GM18502 (cell line): ENCODE data around the gene CORO6.

Experiments used
- ATAC-seq: cut with Tn5 transposase; IDR thresholded peaks from one replicate; pipeline ENCODE4 v1.9.1; 2021; ENCODE audit warnings: mild to moderate bottlenecking; ENCODE audit not compliant: unreplicated experiment, poor library complexity

CORO6 gene

GRCh38 chr17:29592850-29593551, 29.7 kb downstream of the CORO6 start, which contains the start of gene ANKRD13B:
TSS of gene ANKRD13B (plus strand) at chr17:29593132. CDS start at chr17:29593622, 490 bp downstream.
- no peak for ATAC-seq

DNA sequence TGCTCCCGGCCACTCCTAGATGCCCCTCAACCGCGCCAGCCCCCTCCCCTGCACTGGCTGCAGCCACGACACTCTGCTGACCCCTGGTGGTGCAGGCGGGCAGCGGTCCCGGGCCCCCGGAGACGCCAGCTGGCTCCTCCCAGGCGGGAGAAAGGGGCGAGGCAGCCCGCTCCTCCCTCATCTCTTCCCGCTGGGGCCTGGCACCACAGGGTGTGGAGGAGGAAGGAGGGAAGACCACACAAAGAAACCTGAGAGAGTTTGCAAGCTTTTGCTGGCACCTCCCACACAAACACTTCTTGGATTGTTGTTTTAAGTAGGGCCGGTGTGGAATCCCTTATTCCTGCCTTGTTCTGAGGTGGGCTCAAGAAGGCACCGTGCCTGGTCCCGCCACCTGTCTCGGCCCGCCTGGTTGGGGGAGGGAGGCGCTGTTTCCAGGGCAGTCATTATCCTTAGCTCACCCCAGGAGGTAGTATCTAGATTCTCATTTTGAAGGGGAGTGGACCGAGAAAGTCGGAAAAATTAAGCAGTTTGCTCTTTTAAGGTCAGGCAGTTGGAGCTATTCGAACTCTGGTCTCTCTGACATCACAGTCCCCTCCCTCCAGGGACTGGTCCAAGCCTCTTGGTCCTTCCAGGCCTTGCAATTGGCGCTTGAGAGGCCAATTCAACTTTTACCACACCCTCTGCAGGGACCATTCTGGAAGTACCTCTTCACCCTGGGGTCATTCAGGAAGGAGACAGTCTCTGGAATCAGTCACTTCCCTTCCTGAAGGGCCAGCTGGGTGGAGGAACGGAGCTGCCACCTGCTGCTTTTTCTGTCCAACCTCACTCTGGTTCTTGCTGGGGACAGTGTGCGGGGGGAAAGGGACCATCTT, 30.7 kb downstream of the CORO6 start:
- no peak for ATAC-seq

DNA sequence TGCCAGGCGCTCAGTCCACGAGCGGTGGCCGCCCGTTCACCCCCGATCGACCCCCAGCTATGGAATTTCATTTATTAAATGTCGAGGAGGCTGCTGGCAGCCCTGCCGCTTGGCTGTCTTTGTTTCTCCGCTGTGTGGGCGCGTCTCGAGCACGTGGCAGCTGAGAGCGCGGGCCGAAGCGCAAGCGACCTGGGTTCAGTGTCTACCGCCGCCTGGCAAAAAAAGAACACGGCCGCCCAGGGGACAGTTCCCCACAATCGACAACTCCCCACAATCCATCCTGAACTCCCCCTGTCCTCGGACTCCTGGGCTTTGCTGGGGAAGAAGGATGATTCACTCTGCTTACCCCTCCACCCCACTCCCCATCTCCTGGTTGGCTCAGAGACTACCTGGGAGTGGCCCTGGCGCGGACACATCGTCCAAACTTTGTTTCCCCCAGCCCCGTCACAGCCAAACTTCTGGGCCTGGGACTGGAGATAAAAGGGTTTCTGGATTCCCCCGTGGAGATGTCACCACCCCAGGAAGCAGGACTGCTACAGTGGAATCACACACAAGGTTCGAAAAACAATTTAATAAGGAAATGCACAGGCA, 31.5 kb downstream of the CORO6 start:
- no peak for ATAC-seq

GRCh38 chr17:29590411-29591145, 32.1 kb downstream of the CORO6 start:
- no peak for ATAC-seq

DNA sequence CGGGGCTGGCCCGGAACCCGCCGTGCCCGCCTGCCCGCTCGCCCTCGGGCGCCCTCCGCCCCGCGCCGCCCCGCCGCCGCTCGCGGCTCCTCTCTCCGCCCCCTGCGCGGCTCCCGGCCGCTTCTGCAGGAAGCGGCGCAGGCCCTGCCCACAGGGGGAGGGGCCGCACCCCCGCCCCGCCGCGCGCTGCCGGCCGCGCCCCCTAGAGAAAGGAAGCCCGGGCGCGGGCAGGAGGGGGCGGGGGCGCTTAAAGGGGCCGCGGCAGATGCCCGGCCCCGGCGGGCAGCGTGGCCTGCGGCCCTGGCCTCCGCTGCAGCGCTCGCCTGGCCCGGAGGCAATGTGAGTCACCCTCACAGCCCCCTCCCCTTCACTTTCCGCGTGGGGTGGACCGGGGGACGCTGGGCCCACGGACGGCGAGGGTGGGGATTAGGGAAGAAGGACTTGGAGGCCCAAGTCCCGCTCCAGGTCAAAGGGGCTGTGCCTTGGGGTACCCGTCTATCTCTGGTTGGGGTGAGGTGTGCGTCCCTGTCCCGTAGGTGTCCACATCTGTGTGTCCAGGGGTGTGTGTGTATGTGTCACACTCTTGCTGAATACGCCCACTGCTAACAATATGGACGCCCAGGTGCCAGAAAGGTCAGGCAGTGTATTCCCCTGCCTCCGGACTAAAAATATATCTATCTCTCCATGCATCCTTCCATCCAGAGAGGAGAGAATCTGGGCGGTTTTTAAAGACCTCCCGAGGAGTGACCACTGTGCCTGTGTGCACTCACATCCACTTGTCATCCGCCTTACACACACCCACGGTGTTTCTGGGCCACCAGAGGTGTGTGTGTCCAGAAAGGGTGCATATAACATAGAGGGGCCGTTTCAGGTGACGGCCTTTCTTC, 32.9 kb downstream of the CORO6 start, which contains the start of gene GIT1:
Gene GIT1, minus strand, starts transcription at position 125 of the 887 bp plus-strand sequence. CDS start 270 bp downstream, outside the sequence.
- ATAC-seq, result peak; percentile 51

GRCh38 chr17:29588562-29589411, 33.9 kb downstream of the CORO6 start:
- ATAC-seq, result peak; percentile 10

DNA sequence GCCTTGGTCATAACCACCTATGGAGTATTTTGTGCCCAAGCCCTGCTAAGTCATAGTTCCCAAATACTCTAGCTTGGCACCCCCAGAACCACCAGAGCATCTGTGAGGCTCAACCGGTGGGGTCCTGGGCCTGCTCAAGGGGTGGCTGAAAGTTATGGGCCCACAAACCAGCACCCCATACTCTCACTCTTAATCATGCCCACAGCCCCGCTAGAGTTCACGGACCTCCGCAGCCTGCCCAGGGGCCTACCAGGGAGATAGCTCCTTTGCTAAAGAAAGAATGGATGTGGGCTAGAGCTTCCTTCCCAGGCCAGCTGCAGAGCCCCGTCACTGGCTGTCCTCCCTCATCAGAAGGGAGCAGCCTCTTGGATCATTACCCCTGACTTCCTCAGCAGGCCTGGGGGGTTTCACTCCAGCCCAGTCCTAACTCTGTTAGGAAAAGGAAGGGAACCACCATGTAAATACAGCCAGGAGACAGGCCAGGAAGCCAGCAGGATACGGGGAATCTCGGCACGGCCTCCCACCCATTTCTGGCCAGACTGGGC, 34.6 kb downstream of the CORO6 start:
- ATAC-seq, result no peak

- ATAC-seq, result no peak
Measured at GRCh38 chr17:29587591-29587990, 35.1 kb downstream of the CORO6 start.

GRCh38 chr17:29586676-29587469, 35.8 kb downstream of the CORO6 start:
- ATAC-seq, result no peak

DNA sequence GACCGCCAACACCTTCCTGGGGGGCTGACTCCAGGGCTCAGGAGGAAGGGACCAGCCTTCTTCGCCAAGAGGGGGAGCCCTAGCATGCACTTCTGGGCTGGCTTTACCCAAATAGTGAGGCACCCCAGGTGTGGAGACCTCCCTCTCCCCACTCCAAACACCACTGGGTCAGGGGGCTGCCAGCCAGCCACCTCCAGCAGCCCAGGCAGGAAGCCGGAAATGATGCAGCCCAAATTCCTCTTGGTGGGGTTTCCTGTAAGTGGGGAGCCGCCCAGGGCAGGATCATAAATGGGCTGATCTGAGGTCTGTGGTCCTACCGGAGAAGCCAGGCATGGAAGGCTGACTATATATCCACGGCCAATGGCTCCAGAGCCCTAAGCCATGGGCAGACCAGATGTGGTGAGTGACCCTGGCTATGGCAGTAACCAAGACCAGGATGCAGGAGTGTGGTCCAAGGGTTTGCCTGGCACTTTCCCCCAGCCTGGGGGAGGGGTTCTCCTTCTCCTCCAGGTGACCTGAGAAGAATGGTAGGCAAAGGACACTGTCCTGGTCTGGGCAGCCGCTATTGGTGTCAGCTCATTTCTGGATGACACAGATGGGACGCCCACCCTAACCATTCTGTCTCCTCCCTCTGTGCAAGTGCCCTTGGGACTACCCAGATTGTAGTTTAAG, 37.5 kb downstream of the CORO6 start:
- ATAC-seq, result no peak

DNA sequence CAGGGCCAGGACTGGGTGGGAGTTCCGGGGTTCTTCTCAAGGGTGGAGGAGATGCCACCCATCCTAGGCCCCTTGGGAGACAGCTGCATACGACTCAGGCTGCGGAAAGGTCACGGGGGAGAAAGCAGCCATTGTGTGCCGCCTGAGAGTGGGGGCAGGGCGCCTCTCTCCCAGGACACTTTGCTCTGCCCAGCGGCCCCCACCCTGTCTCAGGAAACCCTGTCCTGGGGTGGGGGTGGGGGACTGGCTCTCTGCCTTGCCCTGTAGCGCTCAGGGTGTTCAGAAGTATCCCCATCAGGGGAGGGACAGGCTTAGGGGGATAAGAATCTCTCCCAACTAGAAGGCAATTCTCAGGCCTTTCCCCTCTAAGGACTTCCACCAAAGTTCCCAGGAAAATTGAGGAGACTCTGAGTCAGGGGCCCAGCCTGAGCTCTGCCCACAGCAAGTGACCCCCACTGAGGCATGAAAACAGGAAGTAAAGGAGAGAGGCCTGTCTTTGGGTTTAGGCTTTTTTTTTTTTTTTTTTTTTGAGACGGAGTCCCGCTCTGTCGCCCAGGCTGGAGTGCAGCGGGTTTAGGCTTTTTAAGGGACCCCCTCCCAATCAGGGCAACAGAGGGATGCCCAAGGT, 38.1 kb downstream of the CORO6 start:
- no peak for ATAC-seq

DNA sequence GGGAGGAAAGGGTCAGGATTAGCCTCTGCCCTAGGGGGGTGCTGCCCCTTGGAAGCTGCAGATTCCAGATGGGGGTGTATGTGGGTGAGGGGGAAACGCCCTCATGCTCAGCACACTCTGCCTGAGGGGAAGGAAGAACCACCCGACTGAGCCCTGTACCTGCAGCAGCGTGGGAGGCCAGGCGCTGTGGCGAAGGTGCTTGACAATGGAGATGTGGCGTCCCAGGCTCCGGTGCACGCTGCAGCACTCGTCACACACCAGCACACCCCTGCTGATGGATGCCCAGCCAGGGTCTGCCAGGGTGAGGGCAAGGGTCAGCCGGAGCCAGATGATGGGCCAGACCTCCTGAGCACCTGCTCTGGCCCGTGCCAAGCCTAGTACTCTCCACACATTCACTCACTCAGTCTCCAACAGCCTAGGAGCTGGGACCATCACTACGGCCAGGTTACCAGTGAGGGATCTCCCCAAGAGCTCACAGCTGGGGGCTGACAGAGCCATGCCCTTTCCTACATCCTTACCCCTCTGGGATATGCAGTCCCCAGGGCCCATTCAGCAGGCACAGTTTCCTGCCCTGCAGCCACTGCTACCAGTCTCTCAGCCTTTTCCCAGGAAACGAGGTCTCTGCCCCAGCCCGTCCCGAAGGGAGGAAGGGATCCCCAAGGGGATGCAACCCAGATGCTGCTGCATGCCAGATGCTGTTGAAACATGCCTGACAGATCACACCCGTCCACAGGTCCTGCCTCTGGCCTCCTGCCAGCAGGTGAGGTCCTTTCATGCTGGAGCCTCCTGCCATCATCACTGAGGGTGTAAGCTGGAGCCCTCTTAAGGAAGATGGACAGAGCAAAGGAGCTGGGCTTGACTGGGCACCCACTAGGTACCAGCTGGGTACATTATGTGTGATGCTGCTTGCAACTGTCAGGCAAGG, 39.1 kb downstream of the CORO6 start:
- ATAC-seq, result no peak

GRCh38 chr17:29582772-29583171, 39.9 kb downstream of the CORO6 start:
- no peak for ATAC-seq

DNA sequence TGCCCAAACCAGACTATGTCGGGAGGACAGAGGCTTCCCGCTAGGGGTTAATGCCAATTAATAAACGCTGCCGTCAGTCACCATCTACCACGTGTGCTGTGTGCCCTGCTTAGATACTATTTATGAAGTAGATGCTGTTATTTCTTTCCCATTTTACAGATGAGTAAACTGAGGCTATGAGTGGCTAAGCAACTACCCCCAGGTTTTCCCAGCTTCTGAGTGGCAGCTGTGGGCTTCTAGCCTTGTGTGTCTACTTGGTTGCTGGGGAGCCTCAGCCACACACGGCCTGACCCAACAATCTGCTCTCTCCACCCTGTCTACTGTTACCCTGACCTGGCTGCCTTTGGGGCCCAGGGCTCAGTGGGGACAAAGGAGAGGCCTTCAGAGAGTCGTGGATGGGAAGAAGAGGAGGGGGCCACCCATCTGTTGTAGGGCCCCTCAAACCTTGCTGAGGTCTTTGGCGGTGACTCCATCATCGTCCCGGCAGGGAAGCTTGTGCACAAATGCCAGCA, 40.4 kb downstream of the CORO6 start:
- ATAC-seq, result no peak

- no peak for ATAC-seq
Measured at GRCh38 chr17:29581583-29582253, 41.0 kb downstream of the CORO6 start.
